Measurements from ENCODE around the gene ATG9B. TPM values are rescaled to one million over a fixed set of nuclear protein-coding genes. Genes with fewer than 3 reads are reported as not detected.
"Not testable (repeated sequence)": the region's sequence is repeated elsewhere in the genome, so short reads cannot be mapped to it uniquely, and the experiment has no call there.

ATG9B gene
- total RNA-seq, 4 donors from 2014 or later = 27.0 to 195 (median 122) TPM

DNA sequence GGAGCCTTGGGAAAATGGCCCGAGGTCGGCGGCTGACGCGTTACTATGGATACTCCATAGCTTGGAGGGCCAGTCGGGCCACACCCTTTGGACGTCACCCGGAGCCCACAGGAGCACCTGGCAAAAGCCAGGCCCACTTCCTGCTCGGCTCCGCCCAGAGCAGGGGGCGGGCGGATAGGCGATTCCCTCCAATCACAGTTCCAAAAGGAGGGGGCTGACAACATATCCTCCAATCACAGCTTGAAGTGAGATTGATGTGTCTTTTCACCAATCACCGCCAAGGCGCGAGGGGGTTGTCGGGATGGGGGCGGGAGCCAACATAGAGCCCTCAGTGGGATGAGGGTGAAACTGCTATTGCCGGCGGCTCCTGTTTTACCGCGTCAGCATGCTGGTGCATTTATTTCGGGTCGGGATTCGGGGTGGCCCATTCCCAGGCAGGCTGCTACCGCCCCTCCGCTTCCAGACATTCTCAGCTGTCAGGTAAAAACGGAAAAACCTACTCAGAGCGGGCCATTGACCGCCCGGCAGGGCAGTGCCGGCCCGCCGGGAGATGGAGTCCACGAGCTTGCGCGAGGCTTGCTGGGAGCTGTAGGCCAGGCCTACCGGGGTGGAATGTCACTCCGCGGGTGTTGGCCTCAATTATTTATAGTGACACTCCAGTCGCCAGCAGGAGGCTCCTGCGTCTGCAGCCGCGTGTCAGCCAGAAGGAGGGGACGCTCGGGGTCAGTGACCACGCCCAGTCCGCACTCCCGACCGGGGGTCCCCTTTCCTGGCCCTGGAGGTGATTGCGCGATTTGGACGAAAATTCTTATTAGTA, 4.0 kb upstream of the ATG9B start, which contains the start of gene ABCB8:
Gene ABCB8, plus strand, starts transcription at position 320 of the 817 bp plus-strand sequence. Its CDS starts 66 bp downstream, at position 386.
- peak; percentile 99 to 100 for DNase-seq (ENCODE audit: low spot score in 2 of 2)
- H3K36me3 ChIP-seq = peaks cover 9% of the 10 kb centered on the region
- under 1% methylated on average over 31 of the region's 53 CpGs for WGBS
- H3K4me3 ChIP-seq = peak within 1 kb of the TSS; percentile 74
- peak within 1 kb of the TSS; percentile 84 for H3K27ac ChIP-seq
- H3K4me1 ChIP-seq = peaks cover 26% of the 10 kb centered on the region
- TF ChIP-seq EP300 (IDR thresholded peaks at IDR 0.05) = no peak
- TF ChIP-seq, protein P1, sequence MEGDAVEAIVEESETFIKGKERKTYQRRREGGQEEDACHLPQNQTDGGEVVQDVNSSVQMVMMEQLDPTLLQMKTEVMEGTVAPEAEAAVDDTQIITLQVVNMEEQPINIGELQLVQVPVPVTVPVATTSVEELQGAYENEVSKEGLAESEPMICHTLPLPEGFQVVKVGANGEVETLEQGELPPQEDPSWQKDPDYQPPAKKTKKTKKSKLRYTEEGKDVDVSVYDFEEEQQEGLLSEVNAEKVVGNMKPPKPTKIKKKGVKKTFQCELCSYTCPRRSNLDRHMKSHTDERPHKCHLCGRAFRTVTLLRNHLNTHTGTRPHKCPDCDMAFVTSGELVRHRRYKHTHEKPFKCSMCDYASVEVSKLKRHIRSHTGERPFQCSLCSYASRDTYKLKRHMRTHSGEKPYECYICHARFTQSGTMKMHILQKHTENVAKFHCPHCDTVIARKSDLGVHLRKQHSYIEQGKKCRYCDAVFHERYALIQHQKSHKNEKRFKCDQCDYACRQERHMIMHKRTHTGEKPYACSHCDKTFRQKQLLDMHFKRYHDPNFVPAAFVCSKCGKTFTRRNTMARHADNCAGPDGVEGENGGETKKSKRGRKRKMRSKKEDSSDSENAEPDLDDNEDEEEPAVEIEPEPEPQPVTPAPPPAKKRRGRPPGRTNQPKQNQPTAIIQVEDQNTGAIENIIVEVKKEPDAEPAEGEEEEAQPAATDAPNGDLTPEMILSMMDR (IDR thresholded peaks at IDR 0.05) = peak; percentile 47 to 50
- TF ChIP-seq POLR2AphosphoS5 (IDR thresholded peaks at IDR 0.05) = peak in 2 of 3 donors; percentile 45 to 72
- TF ChIP-seq POLR2A (IDR thresholded peaks at IDR 0.05) = no peak
- H3K9me3 ChIP-seq = no peaks in the 10 kb centered on the region
- H3K27me3 ChIP-seq = no peaks in the 10 kb centered on the region

DNA sequence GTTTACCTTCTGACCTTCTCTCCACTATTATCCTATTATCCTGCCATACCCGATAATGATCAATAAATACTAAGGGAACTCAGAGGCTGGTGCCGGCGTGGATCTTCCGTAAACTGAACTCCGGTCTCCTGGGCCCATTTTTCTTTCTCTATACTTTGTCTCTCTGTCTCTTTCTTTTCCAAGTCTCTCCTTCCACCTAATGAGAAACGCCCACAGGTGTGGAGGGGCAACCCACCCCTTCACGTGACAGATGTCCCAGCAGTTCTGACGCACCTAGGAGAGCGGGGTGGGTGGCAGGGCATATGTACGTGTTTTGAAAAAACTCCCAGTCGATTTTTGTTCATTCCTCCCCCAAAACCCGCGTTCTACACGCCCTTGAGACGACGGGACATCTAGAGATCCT, 3.4 kb upstream of the ATG9B start:
- H3K27me3 ChIP-seq; DNase-seq (ENCODE audit: low spot score in 2 of 2); H3K9me3 ChIP-seq; H3K36me3 ChIP-seq: not testable (repeated sequence)
- 5% methylated on average over 16 of the region's 16 CpGs for whole genome bisulfite sequencing
- Histone ChIP-seq H3K4me1 (peaks cover 26% of the 10 kb centered on the region), H3K4me3 (peak overlapping the region; percentile 74), H3K27ac (peak overlapping the region; percentile 84)

DNA sequence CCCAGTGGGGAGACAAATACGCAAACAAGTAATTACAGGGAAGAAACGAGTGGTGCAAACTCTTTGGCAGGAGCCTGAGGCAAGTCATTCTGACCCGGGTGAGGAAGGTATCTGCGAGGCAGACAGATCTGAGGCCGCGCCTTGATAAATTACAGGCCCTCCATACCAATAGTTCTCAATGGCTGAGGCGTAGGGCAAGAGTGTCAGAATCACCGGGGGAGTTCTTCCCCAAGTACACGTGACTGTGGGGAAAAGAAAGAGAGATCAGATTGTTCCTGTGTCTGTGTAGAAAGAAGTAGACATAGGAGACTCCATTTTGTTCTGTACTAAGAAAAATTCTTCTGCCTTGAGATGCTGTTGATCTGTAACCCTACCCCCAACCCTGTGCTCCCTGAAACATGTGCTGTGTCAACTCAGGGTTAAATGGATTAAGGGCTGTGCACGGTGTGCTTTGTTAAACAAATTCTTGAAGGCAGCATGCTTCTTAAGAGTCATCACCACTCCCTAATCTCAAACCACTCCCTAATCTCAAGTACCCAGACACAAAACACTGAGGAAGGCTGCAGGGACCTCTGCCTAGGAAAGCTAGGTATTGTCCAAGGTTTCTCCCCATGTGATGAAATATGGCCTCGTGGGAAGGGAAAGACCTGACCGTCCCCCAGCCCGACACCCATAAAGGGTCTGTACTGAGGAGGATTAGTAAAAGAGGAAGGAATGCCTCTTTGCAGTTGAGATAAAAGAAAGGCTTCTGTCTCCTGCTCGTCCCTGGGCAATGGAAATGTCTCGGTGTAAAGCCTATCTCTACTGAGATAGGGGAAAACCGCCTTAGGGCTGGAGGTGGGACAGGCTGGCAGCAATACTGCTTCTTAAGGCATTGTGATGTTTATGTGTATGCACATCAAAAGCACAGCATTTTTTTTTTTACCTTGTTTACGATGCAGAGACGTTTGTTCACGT, 2.8 kb upstream of the ATG9B start:
- H3K27me3 ChIP-seq; DNase-seq (ENCODE audit: low spot score in 2 of 2); H3K9me3 ChIP-seq; H3K36me3 ChIP-seq: not testable (repeated sequence)
- H3K4me1 ChIP-seq = peaks cover 23% of the 10 kb centered on the region
- peak overlapping the region; percentile 84 for H3K27ac ChIP-seq
- 36% methylated on average over 19 of the region's 19 CpGs for WGBS
- peak overlapping the region; percentile 74 for H3K4me3 ChIP-seq

DNA sequence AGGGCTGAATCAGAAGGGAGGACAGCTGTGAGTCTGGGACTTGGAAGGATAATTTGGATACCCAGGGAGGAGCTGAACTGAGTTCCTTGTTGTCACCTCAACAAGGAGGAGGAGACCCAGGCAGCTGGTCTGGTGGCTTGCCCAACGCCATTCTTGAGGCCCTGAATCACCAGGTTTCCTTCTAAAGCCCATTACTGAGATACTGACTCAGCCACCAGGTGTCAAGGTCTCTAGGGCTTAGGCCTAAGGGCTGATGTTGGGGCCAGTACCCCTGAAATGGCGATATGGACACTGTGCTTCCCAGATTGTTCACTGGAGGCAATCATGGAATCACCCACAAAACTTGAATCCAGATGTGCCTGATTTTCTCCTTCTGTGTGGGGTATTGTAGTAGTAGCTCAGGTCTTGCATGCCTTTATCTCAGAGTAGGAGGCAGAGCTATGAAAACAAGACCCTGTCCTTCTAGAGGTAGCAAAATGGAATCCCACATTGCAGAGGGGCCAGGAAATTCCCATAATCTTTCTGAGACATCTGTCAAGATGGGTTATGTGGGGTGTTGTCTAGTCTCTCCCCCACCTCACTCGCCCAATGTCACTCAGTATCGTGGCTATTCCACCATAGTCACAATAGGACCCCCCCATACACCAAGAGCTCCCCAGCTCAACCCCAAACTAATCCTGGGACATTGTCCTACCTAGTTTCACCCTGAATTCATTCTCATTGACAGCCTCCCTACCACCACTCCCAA, 1.8 kb upstream of the ATG9B start:
- 81% methylated on average over 4 of the region's 4 CpGs for WGBS
- no peak for TF ChIP-seq EP300 (IDR thresholded peaks at IDR 0.05)
- TF ChIP-seq POLR2AphosphoS5 (IDR thresholded peaks at IDR 0.05) = no peak
- H3K9me3 ChIP-seq = no peaks in the 10 kb centered on the region
- DNase-seq (ENCODE audit: low spot score in 2 of 2) = no peak
- H3K4me1 ChIP-seq = peaks cover 23% of the 10 kb centered on the region
- no peak overlapping the region for H3K4me3 ChIP-seq
- H3K27ac ChIP-seq = no peak overlapping the region
- H3K27me3 ChIP-seq = peaks cover under 1% of the 10 kb centered on the region
- H3K36me3 ChIP-seq = no peaks in the 10 kb centered on the region

DNA sequence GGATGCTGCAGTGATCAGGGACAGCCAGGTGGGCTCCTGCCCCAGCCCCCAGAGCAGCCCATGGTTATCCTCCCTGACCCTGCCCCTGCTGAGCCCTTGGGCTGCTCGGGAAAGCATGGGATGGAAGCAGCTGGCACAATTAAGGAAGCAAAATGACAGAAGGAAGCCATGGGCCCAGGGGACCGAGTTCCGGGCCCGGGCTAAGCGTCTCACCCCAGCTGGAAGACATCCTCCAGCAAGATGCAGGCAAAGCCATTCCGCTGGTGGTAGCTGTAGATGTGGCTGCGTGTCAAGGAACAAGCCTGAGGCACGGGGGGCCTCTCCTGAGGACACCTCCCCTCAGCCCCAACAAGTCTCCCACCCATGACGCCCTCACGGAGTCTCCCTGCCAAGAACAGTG, 1.1 kb downstream of the ATG9B start:
- Histone ChIP-seq H3K9me3 (no peaks in the 10 kb centered on the region), H3K4me3 (no peak overlapping the region), H3K4me1 (peaks cover 27% of the 10 kb centered on the region), H3K27ac (no peak overlapping the region), H3K36me3 (no peaks in the 10 kb centered on the region), H3K27me3 (peaks cover 28% of the 10 kb centered on the region)
- DNase-seq (ENCODE audit: low spot score in 2 of 2) = no peak
- no peak for TF ChIP-seq EP300 (IDR thresholded peaks at IDR 0.05)
- TF ChIP-seq, protein P1 (IDR thresholded peaks at IDR 0.05) = no peak
- no peak for TF ChIP-seq POLR2A (IDR thresholded peaks at IDR 0.05)
- no peak for TF ChIP-seq POLR2AphosphoS5 (IDR thresholded peaks at IDR 0.05)
- 92% methylated on average over 5 of the region's 10 CpGs for WGBS

DNA sequence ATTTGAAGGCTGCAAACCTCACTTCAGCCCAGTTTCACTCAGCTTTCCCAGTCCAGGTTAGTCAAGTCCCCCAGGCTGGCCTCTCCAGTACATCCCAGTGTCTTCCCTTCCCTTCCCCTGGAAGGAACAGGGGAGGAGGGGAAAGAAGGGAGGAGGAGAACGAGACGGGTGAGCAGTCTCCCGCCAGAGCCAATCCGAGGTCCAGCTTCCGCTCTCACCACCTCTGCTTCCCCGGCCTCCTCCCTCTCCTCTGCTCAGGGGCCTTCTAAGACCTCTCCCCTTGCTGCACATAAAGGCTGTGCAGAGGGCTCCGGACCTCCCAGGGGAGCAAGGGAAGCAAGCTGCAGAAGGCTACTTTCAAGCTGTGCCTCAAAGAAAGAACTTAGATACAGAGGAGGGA, 4.1 kb downstream of the ATG9B start:
- Histone ChIP-seq H3K4me3 (no peak overlapping the region), H3K4me1 (peaks cover 21% of the 10 kb centered on the region), H3K36me3 (no peaks in the 10 kb centered on the region), H3K27ac (no peak overlapping the region), H3K27me3 (peaks cover 51% of the 10 kb centered on the region), H3K9me3 (no peaks in the 10 kb centered on the region)
- WGBS = 52% methylated on average over 7 of the region's 7 CpGs
- no peak for DNase-seq (ENCODE audit: low spot score in 2 of 2)
- TF ChIP-seq EP300 (IDR thresholded peaks at IDR 0.05) = no peak

Measured in suprapubic skin (tissue), 4 donors.